ENCODE data around the gene CRELD2.

Gene CRELD2

DNA sequence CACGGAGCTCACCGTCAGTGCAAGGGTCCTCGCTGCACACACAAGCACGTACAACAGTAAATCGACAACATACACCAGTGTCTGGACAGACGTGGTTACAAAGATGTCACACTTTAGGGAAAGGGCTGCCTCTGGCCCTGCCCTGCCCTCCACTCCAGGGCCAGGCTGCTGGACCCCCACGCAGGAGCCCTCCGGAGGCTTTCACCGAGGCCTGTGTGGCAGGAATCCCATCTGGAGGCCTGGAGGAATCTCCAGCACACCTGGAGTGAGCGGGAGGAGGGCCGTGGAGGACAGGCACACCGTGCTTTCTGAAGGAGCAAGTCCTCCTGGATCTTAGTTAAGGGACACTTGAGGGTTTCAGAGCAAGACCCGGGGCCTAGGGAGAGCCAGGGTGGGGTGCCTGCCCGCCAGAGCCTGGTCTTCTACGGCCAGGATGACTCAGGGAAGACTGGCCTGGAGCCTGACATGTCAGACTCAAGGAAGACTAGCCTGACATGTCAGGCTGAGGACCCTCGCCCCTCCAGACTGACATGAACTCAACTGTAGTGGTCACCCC, 40.0 kb downstream of the CRELD2 start:
- no peak for DNase-seq (ENCODE audit: low read depth)

DNA sequence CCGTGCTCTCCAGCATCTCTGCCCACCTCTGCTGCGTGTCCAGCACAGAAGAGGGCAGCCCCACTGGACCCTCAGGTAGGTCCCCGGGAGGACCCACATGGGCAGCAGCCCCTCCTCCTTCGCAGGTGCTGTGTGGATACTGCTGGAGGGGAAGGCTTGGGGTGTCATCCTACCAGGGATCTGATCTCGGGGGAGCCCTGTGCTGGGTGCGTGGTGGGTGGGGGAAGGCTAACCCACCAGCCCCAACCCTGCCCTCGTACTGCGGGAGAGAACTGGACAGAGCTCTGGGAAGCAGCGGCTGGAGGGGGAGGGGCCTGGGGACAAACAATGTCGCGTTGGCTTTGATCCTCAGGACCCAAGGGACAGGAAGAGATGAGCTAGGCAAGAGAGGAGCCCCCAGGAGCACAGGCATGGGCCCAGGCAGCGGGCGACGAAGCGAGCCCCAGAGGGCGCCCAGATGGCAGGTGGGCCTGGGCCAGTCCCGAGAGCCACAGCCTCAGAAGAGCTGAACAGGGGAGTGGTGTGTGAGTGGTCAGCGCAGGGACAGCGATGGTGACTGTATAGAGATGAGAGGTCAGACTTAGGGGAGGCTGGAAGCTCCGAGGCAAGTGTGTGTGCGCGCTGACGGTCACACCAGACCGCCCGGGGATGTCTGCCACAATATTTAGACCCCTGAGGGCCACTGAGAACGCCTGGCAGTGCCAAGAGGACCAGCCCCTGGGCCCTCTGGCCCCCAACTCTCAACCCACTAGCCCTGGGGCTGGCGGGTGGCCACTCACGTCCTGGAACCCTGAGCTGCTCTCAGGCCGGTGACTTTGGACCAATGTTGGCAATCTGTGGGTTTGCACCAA, 40.7 kb downstream of the CRELD2 start:
- DNase-seq (ENCODE audit: low read depth): no peak

DNA sequence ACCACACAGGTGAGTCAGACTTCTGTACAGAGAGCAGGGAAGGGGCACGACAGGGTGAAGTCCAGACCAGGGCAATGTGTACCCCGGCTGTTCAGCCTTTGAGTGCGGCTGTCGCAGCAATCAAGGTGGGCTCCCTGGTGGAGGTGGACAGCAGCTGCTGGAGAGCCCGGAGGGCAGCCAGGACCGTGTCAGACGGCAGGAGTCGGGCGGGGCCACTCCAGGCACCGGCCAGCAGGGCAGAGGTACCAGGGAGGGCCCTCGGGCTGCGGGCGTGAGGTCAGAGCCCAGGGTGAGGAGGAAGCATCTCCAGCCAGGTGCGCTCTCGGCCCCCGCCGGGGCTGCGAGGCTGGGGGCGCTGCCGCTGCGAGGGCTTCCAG, 41.3 kb downstream of the CRELD2 start:
- peak; percentile 79 for DNase-seq (ENCODE audit: low read depth)

DNA sequence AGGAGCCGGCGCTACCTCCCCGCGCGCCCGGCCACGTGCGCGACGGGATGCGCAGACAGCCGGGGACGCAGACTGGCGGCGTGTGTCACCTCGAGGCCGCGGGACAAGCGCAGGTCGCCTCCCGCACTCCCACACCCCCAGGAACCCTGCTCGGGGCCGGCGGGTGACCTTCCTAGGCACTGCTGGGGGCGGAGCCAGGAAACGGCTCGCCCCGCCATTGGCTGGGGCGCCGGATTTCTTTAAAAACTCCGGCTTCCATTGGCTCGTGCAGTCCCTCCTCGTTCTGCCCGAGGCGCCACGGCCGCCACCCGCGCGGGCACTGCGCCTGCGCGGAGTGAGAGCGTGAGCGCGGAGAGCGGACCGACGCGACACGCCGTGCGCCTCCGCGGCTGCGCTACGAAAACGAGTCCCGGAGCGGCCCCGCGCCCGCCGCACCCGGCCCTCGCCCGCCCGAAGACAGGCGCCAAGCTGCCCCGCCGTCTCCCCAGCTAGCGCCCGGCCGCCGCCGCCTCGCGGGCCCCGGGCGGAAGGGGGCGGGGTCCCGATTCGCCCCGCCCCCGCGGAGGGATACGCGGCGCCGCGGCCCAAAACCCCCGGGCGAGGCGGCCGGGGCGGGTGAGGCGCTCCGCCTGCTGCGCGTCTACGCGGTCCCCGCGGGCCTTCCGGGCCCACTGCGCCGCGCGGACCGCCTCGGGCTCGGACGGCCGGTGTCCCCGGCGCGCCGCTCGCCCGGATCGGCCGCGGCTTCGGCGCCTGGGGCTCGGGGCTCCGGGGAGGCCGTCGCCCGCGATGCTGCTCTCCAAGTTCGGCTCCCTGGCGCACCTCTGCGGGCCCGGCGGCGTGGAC, 41.9 kb downstream of the CRELD2 start, which contains the start of gene PIM3:
Gene PIM3, plus strand, starts transcription at position 614 of the 846 bp plus-strand sequence. Its CDS starts 176 bp downstream, at position 790.
- DNase-seq (ENCODE audit: low read depth): peak; percentile 93

DNA sequence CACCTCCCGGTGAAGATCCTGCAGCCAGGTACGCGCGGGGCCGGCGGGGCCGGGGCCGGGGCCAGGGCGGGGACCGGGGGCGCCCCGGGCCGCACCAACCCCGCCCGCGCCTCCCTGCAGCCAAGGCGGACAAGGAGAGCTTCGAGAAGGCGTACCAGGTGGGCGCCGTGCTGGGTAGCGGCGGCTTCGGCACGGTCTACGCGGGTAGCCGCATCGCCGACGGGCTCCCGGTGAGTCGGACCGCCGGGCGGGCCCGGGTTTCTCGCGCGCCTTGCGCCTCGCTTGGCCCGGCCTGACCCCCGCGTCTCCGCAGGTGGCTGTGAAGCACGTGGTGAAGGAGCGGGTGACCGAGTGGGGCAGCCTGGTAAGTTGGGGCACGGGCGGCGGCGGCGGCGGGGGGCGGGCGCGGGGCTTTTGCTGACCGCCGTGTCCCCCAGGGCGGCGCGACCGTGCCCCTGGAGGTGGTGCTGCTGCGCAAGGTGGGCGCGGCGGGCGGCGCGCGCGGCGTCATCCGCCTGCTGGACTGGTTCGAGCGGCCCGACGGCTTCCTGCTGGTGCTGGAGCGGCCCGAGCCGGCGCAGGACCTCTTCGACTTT, 42.7 kb downstream of the CRELD2 start:
- DNase-seq (ENCODE audit: low read depth): peak; percentile 73

DNA sequence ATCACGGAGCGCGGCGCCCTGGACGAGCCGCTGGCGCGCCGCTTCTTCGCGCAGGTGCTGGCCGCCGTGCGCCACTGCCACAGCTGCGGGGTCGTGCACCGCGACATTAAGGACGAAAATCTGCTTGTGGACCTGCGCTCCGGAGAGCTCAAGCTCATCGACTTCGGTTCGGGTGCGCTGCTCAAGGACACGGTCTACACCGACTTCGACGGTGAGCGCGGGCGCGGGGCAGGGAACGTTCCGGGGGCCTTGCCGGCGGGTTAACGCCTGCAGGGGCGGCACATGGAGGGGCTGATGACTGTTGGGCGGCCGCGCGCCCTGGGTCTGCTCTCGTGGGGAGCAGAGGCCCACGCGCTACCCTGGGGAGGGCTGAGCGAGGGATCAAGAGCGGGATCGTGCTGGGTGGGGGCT, 43.2 kb downstream of the CRELD2 start:
- DNase-seq (ENCODE audit: low read depth): no peak

DNA sequence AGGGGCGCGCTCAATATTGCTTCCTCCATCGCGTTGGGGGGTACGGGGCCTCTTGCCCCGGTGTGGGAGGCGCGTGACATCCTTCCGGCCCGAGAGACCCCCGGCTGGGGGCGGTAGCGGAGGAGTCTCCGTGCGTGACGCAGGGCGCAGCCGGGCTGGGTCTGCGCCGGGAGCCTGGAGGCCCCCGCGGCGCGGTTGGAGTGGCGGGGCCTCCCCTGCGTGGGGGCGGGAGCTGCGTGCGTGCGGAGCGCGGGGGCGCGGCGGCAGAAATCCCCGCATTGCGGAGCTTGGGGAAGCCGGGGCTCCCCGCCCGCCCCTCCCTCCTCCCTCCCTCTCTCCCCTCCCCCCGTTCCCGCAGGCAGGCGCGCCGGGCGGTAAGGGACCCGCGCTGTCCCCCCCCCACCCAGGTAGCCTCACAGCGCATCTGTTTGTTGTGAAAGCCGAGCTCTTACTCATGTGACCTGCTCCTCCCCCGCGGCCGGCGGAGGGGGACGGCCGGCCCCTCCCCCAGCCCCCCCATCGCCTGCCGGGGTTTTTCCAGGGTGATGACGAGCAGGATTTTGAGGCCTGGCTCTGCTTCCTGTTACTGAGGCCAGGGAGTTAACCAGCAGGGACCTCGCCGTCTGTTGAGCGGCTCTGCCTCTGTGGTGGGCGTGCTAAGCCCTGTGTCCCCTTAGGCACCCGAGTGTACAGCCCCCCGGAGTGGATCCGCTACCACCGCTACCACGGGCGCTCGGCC, 43.7 kb downstream of the CRELD2 start:
- DNase-seq (ENCODE audit: low read depth): peak; percentile 94

DNA sequence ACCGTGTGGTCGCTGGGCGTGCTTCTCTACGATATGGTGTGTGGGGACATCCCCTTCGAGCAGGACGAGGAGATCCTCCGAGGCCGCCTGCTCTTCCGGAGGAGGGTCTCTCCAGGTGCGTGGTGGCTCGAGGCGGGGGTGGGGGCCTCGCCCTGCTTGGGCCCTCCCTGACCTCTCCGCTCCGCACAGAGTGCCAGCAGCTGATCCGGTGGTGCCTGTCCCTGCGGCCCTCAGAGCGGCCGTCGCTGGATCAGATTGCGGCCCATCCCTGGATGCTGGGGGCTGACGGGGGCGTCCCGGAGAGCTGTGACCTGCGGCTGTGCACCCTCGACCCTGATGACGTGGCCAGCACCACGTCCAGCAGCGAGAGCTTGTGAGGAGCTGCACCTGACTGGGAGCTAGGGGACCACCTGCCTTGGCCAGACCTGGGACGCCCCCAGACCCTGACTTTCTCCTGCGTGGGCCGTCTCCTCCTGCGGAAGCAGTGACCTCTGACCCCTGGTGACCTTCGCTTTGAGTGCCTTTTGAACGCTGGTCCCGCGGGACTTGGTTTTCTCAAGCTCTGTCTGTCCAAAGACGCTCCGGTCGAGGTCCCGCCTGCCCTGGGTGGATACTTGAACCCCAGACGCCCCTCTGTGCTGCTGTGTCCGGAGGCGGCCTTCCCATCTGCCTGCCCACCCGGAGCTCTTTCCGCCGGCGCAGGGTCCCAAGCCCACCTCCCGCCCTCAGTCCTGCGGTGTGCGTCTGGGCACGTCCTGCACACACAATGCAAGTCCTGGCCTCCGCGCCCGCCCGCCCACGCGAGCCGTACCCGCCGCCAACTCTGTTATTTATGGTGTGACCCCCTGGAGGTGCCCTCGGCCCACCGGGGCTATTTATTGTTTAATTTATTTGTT, 44.6 kb downstream of the CRELD2 start:
- no peak for DNase-seq (ENCODE audit: low read depth)

DNA sequence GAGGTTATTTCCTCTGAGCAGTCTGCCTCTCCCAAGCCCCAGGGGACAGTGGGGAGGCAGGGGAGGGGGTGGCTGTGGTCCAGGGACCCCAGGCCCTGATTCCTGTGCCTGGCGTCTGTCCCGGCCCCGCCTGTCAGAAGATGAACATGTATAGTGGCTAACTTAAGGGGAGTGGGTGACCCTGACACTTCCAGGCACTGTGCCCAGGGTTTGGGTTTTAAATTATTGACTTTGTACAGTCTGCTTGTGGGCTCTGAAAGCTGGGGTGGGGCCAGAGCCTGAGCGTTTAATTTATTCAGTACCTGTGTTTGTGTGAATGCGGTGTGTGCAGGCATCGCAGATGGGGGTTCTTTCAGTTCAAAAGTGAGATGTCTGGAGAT, 45.2 kb downstream of the CRELD2 start:
- DNase-seq (ENCODE audit: low read depth): no peak

DNA sequence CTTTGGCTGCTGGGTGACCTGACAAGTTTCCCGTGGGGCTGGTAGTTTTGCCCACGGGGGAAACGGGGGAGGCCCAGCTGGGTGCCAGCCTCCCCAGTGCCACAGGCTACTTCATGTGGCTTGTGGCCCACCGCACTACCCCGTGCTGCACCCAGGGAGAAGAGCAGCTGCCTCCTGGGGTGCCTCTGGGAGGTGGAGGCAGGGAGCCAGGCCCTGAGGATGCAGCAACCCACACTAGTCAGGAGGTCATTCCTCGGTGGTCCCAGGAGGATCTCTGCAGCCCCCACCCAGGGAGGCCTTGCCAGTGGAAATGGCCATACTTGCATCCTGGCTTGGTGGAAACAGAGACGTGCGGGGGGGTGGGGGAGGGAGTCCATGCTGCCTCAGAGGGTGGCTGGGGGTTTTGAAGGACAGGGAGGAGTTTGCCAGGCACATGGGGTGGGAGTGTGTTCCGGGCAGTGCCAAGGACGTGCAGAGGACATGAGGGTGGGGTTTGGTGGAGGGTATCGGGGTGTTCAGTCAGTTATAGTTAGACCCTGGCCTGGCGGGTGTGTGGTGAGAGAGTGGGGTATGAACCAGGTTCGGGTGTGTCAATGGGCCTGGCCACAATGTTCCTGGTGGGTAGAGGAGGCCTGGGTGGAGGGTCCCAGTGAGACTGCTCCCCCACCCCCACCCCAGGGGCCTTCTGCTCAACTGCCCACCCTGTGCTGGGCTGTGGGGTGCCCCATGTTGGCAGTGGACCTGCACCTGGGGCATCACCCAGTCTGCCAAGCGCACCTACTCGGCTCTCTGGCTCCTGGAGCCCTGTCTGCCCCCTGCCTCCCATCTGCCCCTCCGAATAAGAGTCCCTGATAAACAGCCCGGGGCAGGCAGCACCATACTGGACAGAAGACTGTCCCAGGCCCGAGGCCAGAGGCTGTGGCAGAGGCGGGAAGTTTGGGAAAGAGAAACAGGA, 46.0 kb downstream of the CRELD2 start:
- no peak for DNase-seq (ENCODE audit: low read depth)

DNA sequence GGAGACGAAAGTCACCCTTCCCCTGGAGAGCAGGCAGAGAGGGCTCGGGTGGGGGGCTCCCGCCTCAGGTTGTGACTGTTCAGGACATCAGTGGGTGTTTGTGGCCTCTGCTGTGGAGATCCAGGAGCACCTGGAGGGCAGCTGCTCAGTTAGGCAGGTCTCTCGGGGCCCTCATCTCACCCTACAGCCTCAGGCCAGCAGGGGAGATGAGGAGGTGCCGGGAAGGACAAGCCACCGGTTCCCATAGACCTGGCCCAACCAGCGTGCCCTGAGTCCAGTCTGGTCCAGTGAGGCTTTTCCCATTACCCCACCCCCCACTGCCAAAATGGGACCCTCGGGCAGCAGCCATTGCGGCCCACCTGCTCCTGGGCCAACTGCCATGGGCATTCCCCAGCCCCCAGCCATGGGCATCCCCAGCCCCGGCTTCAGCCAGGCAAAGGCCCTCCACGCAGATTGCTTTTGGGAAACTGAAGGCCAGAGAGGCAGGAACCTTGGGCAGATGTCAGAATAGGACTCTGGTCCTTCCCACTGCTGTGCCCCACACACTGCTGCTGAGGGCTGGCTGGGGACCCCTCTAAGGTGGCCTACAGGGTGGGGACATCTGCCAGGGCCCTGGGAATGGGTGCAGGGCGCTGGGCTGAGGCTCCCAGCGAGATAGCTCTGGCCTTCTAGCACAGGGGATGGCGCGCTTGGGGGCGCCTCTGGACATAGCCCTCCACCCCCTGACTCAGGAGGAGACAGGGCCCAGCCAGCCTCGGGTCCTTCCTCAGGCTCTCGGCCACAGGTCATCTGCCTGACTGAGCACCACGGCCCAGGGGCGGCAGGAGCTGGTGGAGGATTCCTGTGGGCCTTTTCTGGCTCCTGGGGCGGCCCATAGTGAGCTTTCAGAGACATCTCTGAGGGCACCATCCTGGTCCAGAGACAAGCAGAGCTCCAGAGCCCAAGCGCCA, 46.9 kb downstream of the CRELD2 start:
- DNase-seq (ENCODE audit: low read depth): no peak

DNA sequence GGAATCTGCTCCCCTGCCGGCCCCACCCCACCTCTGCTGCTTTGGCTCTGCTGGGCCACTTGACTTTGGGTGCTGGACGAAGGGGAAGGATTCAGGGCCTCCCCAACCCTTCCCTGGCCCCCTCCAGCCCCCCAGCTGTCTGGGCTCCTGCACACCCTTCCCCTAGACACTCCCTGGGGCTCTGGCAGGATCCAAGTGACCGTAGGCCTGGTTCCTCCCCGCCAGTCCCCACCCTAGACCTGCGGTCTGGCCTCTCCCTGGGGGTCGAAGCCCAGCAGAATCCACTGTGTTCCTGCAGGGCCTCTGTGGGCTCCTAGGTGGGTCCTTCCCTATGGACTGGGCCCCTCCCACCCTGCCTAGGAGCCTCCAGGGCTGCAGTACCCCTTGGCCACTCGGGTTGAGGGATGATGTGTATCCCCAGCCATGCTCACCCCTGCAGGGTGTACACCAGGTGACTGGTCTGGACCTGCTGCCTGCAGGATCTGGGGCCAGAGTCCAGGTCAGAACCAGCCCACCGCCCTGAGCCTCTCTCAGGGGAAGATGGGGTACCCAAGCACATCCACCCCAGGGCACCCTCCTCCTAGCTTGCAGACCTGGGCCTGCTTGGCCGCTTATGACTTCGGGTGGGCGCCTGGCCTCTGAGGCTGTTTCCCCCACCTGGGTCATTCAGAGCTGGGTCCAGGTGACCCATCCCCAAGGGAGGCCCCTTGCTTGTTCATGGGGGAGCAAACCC, 47.8 kb downstream of the CRELD2 start:
- DNase-seq (ENCODE audit: low read depth): no peak

DNA sequence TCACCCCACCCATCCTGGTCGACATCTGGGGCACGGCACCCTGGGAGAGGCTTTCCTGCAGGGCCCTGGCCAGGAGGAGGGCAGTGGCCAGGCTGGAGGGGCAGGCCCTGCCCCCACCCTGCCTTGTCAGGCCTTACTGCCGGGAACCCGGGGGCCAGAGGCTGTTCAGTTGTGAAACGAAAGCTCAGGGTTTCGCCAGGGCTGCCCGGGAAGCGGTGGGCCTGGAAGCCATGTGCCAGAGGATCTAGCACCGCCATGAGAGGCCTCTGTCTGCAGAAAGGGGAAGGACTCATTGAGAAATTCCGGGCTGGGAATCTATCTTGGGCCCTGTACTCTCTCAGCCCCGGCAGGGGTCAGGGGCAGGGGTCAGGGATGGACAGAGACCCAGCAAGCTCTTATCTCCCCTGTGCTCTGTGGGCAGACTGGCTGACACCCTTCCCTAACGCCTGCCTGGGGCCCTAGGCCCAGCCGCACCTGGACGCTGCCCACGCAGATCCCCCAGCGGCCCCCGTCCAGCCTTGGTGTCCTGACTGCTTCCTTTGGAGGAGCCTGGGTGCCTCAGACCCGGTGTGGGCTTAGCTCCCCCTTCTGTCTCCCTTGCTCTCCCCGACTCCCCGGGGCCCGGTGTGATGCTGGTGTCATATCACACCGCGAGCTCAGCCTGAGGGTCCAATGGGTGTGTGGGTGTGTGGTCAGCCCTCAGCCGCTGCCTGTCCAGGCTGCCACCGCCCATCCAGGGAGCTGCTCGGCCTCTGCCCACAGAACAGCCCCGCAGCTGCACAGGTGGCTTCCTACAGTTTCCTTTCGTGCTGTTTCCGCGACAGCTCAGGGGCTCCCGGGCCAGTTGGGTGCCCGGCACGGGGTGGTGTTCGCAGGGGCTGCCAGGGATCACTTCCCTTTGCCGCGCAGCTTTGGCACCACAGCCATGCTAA, 48.6 kb downstream of the CRELD2 start:
- no peak for DNase-seq (ENCODE audit: low read depth)

DNA sequence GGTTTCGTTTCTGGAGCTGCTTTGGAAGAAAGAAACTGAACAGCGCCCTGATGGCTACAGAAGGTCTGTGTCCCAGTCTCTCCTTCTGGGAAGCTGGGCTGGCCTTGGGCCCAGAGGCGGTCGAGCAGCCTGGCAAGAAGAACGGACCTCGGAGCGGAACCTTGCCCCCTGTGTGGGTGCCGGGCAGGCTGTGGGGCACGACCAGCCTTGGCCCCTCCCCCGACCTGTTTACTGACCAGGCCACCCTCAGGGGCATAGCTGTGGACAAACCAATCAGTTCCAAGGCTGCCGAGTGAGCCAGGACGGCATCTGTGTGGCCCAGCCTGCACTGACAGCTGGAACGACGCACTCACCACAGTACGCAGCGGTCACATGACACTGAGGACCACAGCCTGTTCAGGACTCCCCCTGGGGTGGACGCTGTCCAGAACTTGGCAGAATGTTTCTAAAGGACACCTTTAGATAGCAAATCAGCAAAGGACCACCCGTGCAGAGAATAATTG, 49.3 kb downstream of the CRELD2 start:
- no peak for DNase-seq (ENCODE audit: low read depth)

DNA sequence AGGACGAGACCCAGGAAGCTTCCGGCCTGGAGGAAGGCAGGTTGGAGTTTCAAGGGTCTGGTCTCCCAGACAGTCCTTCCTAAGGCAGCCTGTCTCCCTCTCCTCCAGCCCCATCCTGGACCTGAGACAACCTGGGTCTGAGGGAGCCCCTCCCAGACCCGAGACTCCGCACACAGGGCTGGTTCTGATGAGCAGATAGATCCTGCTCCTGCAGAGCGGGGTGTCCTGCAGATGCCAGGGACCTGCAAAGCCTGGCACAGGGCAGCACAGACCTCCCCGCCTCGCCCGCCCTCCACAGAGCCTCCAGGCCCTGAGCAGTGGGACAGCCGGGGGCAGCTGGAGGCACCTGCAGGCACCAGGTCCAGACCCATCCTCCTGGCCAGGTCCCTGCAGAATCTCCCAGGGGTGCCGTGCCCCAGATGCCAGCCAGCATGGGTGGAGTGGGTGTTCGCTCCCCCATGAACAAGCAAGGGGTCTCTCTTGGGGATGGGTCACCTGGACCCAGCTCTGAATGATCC, 49.9 kb downstream of the CRELD2 start:
- DNase-seq (ENCODE audit: low read depth): no peak

Data from ELR (cell line).